Measurements from ENCODE around the gene WHRN.

DNA sequence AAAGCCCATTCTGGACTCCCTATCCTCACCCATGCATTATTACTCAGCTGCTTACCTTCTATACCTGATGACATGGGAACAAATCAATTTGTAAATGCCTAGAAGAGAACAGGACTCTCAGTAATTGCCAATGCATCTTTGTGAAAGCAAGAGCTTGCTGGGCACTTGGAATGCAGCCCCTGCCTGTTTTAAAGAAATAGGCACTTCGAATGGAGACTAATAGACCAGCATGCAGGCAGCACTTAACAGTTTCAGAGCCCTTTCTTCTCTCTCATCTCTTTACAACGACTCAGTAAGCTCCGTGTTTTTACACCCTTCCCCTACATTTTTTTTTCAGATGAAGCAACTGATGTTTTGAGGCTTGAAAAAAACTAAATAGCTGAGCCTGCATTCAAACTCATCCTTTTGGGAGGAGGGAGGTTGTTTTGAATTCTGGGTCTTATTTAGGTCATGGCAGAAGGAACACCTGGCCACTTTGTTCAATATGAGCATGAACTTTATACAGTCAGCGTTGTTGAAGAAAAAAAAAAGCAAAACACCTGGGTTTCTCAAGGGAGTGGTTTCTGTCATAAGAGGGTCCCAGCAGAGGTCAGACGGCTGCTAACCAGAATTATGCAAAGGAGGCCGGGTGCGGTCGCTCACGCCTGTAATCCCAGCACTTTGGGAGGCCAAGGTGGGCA, 34.6 kb upstream of the WHRN start:
- TF ChIP-seq, protein P1, sequence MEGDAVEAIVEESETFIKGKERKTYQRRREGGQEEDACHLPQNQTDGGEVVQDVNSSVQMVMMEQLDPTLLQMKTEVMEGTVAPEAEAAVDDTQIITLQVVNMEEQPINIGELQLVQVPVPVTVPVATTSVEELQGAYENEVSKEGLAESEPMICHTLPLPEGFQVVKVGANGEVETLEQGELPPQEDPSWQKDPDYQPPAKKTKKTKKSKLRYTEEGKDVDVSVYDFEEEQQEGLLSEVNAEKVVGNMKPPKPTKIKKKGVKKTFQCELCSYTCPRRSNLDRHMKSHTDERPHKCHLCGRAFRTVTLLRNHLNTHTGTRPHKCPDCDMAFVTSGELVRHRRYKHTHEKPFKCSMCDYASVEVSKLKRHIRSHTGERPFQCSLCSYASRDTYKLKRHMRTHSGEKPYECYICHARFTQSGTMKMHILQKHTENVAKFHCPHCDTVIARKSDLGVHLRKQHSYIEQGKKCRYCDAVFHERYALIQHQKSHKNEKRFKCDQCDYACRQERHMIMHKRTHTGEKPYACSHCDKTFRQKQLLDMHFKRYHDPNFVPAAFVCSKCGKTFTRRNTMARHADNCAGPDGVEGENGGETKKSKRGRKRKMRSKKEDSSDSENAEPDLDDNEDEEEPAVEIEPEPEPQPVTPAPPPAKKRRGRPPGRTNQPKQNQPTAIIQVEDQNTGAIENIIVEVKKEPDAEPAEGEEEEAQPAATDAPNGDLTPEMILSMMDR (IDR thresholded peaks at IDR 0.05), result no peak
- TF ChIP-seq EZH2 (IDR thresholded peaks at IDR 0.05), result no peak
- no peak for TF ChIP-seq EZH2phosphoT487 (IDR thresholded peaks at IDR 0.05)
